Measurements from ENCODE around the gene ZCCHC14.
"Not testable (repeated sequence)": the region's sequence is repeated elsewhere in the genome, so short reads cannot be mapped to it uniquely, and the experiment has no call there.

The ZCCHC14 gene

GRCh38 chr16:87484487-87485331 lies 8.1 kb downstream of the ZCCHC14 start:
- no peak for TF ChIP-seq CTCF (IDR thresholded peaks at IDR 0.05; ENCODE audit: borderline replicate concordance, insufficient read depth, low read depth, low read length)
- no peak overlapping the region for H3K4me3 ChIP-seq (ENCODE audit: low read depth, low read length)

DNA sequence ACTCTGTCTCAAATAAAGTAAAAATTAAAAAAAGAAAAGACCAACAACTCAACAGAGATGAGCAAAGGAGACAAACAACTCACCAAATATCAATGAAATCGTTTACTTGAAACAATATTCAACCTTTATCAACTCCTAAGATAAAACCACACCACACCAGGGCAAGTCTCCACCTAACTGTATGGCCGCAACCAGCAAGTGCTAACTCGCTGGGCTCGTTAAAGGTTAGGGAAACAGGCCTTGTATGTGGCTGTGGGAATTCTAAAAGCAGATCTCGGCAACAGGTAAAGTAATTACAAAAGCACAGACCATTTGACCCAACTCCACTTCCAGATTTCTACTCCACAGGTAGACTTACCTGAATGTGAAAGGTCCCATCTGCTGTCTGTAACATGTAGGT lies 9.3 kb downstream of the ZCCHC14 start:
- TF ChIP-seq CTCF (IDR thresholded peaks at IDR 0.05; ENCODE audit: borderline replicate concordance, insufficient read depth, low read depth, low read length) = no peak
- no peak overlapping the region for H3K4me3 ChIP-seq (ENCODE audit: low read depth, low read length)

GRCh38 chr16:87482670-87483069 lies 10.2 kb downstream of the ZCCHC14 start:
- H3K4me3 ChIP-seq (ENCODE audit: low read depth, low read length) = not testable (repeated sequence)

GRCh38 chr16:87482266-87482665 lies 10.6 kb downstream of the ZCCHC14 start:
- H3K4me3 ChIP-seq (ENCODE audit: low read depth, low read length) = no peak overlapping the region
- no peak for TF ChIP-seq CTCF (IDR thresholded peaks at IDR 0.05; ENCODE audit: borderline replicate concordance, insufficient read depth, low read depth, low read length)

- not testable (repeated sequence) for H3K4me3 ChIP-seq (ENCODE audit: low read depth, low read length)
These were observed 11.1 kb downstream of the ZCCHC14 start for GRCh38 chr16:87481711-87482110.

- not testable (repeated sequence) for H3K4me3 ChIP-seq (ENCODE audit: low read depth, low read length)
These were observed 15.4 kb downstream of the ZCCHC14 start for GRCh38 chr16:87477209-87477981.

- no peak for TF ChIP-seq CTCF (IDR thresholded peaks at IDR 0.05; ENCODE audit: borderline replicate concordance, insufficient read depth, low read depth, low read length)
- H3K4me3 ChIP-seq (ENCODE audit: low read depth, low read length) = no peak overlapping the region
These were observed 18.2 kb downstream of the ZCCHC14 start for GRCh38 chr16:87474566-87474996.

- H3K4me3 ChIP-seq (ENCODE audit: low read depth, low read length) = no peak overlapping the region
- no peak for TF ChIP-seq CTCF (IDR thresholded peaks at IDR 0.05; ENCODE audit: borderline replicate concordance, insufficient read depth, low read depth, low read length)
These were observed 18.8 kb downstream of the ZCCHC14 start for GRCh38 chr16:87474017-87474416.
